ENCODE data around the gene FAM3B. TPM values are rescaled to one million over a fixed set of nuclear protein-coding genes. Genes with fewer than 3 reads are reported as not detected.

FAM3B gene
- total and polyA plus RNA-seq, 9 of the 15 experiments (the other 6 are each of a cell fraction or from before 2014, with no cell fraction given) = 0.04 to 0.18 (median 0.12) TPM; not detected in 5

- Histone ChIP-seq H3K27ac (ENCODE audit: extremely low read depth, low read depth, low read length) (no peak overlapping the region), H3K4me3 (no peak overlapping the region), H3K4me1 (replicated peaks in 1 of 2; ENCODE audit: control insufficient read depth in 2 of 2, insufficient read depth in 2 of 2, low read length in 2 of 2) (no peaks in the 10 kb centered on the region), H3K9ac (ENCODE audit: insufficient read depth in 1 of 2, low read depth in 2 of 2, low read length in 2 of 2) (no peak overlapping the region), H3K4me2 (ENCODE audit: insufficient read depth, low read length) (no peak overlapping the region), H4K20me1 (replicated peaks; ENCODE audit: control insufficient read depth, insufficient read depth, low read length) (no peaks in the 10 kb centered on the region), H3K36me3 (ENCODE audit: control insufficient read depth, insufficient read depth, low read length) (no peaks in the 10 kb centered on the region), H3K9me1 (ENCODE audit: control insufficient read depth, insufficient read depth, low read length) (no peaks in the 10 kb centered on the region), H3K27me3 (ENCODE audit: control insufficient read depth in 2 of 2, insufficient read depth in 2 of 2, low read length in 2 of 2) (peaks cover 28 to 46% of the 10 kb centered on the region in 2 experiments; a peak in 4 of 5 replicates), H3K9me3 (replicated peaks; ENCODE audit: control insufficient read depth, insufficient read depth, low read depth, low read length) (no peaks in the 10 kb centered on the region), H3K79me2 (ENCODE audit: control insufficient read depth, insufficient read depth, low read length) (no peaks in the 10 kb centered on the region), H2AFZ (ENCODE audit: low read depth, low read length) (no peak overlapping the region)
- 1% methylated on average over 7 of the region's 7 CpGs for WGBS (ENCODE audit: insufficient coverage, low coverage, missing lambda C conversion rate)
- ChIA-PET CTCF (ENCODE audit: low intra/inter-chr PET ratio) (no interaction called here), POLR2A (no interaction called here)
- TF ChIP-seq EZH2 (IDR thresholded peaks at IDR 0.05; ENCODE audit: borderline replicate concordance, low read depth, low read length) (no peak), MXD1 (CRISPR knock-in tag; IDR thresholded peaks at IDR 0.05; ENCODE audit: borderline replicate concordance, poor library complexity, severe bottlenecking) (no peak), CBX8 (IDR thresholded peaks at IDR 0.05; ENCODE audit: borderline replicate concordance, extremely low read depth, low read depth, low read length, poor library complexity, severe bottlenecking) (no peak), ZBED1 (IDR thresholded peaks at IDR 0.05) (no peak), CEBPZ (IDR thresholded peaks at IDR 0.05; ENCODE audit: borderline replicate concordance, low read depth, low read length) (no peak), TEAD1 (CRISPR knock-in tag; IDR thresholded peaks at IDR 0.05) (no peak), ZNF507 (tag; conservative IDR thresholded peaks at IDR 0.05) (no peak), ZBTB9 (CRISPR knock-in tag; IDR thresholded peaks at IDR 0.05) (no peak), ZNF274 (IDR thresholded peaks at IDR 0.05; ENCODE audit: borderline replicate concordance, low read depth, low read length) (no peak), XRCC3 (IDR thresholded peaks at IDR 0.05) (no peak), NFE2L1 (tag; IDR thresholded peaks at IDR 0.05; ENCODE audit: borderline replicate concordance, low read depth) (no peak)
- intact Hi-C loops (cut with micrococcal nuclease) (no loop called here), in situ Hi-C loops (cut with MboI) (no loop called here)
- BruUV-seq (replicated peaks) = no TSS peak
- no peak for ATAC-seq
- no peak for DNase-seq (ENCODE audit: extremely low read depth in 1 of 4, low spot score in 3 of 4)
- no peak for FAIRE-seq
These were observed 55.1 kb downstream of the FAM3B start for GRCh38 chr21:41371685-41372030.
